ENCODE results near the gene TMEM63C.
"Not testable (repeated sequence)": the region's sequence is repeated elsewhere in the genome, so short reads cannot be mapped to it uniquely, and the experiment has no call there.

The TMEM63C gene

GRCh38 chr14:77157740-77158139 is 23.9 kb upstream of the TMEM63C start:
- no peak for DNase-seq (ENCODE audit: low read depth)

GRCh38 chr14:77158175-77158881 is 23.3 kb upstream of the TMEM63C start:
- peak; percentile 66 for DNase-seq (ENCODE audit: low read depth)

- DNase-seq (ENCODE audit: low read depth), result no peak
Observed at GRCh38 chr14:77158882-77159255, 22.7 kb upstream of the TMEM63C start.

GRCh38 chr14:77161011-77161410 is 20.6 kb upstream of the TMEM63C start:
- no peak for DNase-seq (ENCODE audit: low read depth)

- no peak for DNase-seq (ENCODE audit: low read depth)
Observed at GRCh38 chr14:77170045-77170444, 11.6 kb upstream of the TMEM63C start.

- no peak for DNase-seq (ENCODE audit: low read depth)
Observed at GRCh38 chr14:77172916-77173315, 8.7 kb upstream of the TMEM63C start.

- DNase-seq (ENCODE audit: low read depth), result not testable (repeated sequence)
Observed at GRCh38 chr14:77173911-77174617, 7.5 kb upstream of the TMEM63C start.

- no peak for DNase-seq (ENCODE audit: low read depth)
Observed at GRCh38 chr14:77175843-77176242, 5.8 kb upstream of the TMEM63C start.

GRCh38 chr14:77177702-77178101 is 3.9 kb upstream of the TMEM63C start:
- DNase-seq (ENCODE audit: low read depth), result no peak

- no peak for DNase-seq (ENCODE audit: low read depth)
Observed at GRCh38 chr14:77178656-77179055, 2.9 kb upstream of the TMEM63C start.

- no peak for DNase-seq (ENCODE audit: low read depth)
Observed at GRCh38 chr14:77180726-77181602, 634 bp upstream of the TMEM63C start.

- DNase-seq (ENCODE audit: low read depth), result no peak
Observed at GRCh38 chr14:77183896-77184295, 2.3 kb downstream of the TMEM63C start.

GRCh38 chr14:77184396-77185092 is 2.9 kb downstream of the TMEM63C start:
- DNase-seq (ENCODE audit: low read depth), result no peak

GRCh38 chr14:77185093-77185465 is 3.5 kb downstream of the TMEM63C start:
- no peak for DNase-seq (ENCODE audit: low read depth)

GRCh38 chr14:77186911-77187648 is 5.5 kb downstream of the TMEM63C start:
- no peak for DNase-seq (ENCODE audit: low read depth)

- DNase-seq (ENCODE audit: low read depth), result no peak
Observed at GRCh38 chr14:77187649-77188012, 6.0 kb downstream of the TMEM63C start.

- no peak for DNase-seq (ENCODE audit: low read depth)
Observed at GRCh38 chr14:77189479-77189878, 7.9 kb downstream of the TMEM63C start.

- DNase-seq (ENCODE audit: low read depth), result no peak
Observed at GRCh38 chr14:77190977-77191376, 9.4 kb downstream of the TMEM63C start.

- no peak for DNase-seq (ENCODE audit: low read depth)
Observed at GRCh38 chr14:77194706-77195105, 13.1 kb downstream of the TMEM63C start.

GRCh38 chr14:77195766-77196165 is 14.2 kb downstream of the TMEM63C start:
- no peak for DNase-seq (ENCODE audit: low read depth)

- no peak for DNase-seq (ENCODE audit: low read depth)
Observed at GRCh38 chr14:77197988-77198387, 16.4 kb downstream of the TMEM63C start.

GRCh38 chr14:77198561-77198960 is 17.0 kb downstream of the TMEM63C start:
- DNase-seq (ENCODE audit: low read depth), result no peak

All from fibroblast of gingiva (primary cell).